GM12872 (cell line): ENCODE measurements around the gene SNTG2.

Experiments
- TF ChIP-seq, protein P1 (sequence below): IDR thresholded peaks from 3 replicates; pipeline ENCODE4 v1.5.1; 2011; ENCODE audit warnings: low read depth, mild to moderate bottlenecking, low read length, moderate library complexity; ENCODE audit not compliant: insufficient read depth

SNTG2 gene

DNA sequence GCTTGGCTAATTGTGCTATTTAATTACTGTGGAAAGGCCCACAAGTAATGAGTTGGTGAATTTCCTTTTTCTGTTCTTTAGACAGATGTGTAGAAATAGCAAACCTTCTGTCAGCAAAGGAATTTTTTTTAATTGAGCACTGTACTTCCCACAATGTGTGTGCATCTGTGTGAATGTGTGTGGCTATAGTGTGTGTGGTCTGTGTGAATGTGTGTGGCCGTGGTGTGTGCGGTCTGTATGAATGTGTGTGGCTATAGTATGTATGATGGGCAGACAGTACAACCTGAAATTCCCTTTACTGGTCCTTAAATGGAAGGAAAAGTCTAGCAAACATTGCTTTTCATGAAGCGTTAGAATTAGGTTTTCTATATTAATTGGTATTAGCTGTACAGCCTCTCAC lies 259.1 kb downstream of the SNTG2 start:
- TF ChIP-seq, protein P1, sequence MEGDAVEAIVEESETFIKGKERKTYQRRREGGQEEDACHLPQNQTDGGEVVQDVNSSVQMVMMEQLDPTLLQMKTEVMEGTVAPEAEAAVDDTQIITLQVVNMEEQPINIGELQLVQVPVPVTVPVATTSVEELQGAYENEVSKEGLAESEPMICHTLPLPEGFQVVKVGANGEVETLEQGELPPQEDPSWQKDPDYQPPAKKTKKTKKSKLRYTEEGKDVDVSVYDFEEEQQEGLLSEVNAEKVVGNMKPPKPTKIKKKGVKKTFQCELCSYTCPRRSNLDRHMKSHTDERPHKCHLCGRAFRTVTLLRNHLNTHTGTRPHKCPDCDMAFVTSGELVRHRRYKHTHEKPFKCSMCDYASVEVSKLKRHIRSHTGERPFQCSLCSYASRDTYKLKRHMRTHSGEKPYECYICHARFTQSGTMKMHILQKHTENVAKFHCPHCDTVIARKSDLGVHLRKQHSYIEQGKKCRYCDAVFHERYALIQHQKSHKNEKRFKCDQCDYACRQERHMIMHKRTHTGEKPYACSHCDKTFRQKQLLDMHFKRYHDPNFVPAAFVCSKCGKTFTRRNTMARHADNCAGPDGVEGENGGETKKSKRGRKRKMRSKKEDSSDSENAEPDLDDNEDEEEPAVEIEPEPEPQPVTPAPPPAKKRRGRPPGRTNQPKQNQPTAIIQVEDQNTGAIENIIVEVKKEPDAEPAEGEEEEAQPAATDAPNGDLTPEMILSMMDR = no peak

DNA sequence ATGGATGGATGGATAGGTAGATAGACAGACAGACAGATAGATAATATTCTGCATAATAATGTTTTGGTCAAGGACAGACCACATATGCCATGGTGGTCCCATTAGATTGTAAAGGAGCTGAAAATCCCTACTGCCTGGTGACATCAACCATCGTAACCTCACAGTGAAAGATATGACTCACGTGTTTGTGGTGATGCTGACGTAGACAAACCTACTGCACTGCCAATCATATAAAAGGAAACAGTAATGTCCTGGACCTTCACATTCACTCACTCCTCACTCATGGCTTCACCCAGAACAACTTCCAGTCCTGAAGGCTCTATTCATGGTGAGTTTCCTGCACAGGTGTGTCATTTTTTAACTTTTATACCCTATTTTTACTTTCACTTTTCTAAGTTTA lies 259.7 kb downstream of the SNTG2 start:
- TF ChIP-seq, protein P1 = no peak

DNA sequence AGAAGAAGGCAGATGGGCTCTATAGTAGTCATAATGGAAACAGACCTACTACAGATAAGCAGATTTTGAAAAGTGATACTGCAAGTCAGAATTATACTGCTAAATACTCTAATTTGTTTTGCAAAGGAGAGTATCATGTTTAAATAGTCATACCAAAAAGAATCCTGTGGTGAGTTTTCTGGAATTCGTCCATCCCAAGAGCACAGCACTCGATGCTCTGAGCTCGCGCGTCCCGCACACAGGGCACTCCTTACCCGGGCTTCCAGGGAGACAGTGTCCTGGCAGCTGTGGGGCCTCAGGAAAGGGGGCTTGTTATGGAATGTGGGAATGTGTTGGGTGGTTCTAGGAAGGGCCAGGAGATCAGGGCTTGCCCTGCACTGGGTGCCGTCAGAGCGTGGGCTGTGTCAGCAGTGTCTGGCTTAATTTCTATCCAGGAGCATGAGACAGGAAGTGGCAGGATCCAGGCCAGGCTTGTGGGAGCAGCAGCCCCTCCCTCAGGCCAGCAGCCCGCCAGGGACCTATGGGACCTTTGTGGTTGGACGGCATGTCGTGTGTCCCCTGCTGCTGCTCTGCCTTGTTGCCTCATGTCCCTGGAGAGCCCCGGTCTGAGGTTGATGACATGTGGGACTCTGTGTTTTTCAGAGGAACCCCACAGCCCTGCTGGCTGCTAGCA lies 269.4 kb downstream of the SNTG2 start:
- TF ChIP-seq, protein P1 = no peak

DNA sequence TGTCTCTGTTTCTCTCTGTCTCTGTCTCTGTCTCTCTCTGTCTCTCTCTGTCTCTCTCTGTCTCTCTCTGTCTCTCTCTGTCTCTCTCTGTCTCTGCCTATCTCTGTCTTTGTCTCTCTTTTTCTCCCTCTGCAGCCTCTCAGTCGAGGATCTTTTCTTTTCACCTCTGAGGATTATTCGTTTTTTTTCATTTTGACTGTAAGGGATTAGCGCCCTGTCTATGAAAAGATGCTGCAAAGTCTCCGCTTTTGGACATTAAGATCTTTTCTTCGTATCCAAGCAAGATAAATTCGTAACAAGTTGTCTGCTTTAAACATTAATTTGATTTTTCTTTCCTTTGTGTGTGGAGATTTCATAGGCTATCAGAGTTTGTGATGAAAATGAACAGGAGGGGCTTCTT lies 271.4 kb downstream of the SNTG2 start:
- TF ChIP-seq, protein P1 = no peak

DNA sequence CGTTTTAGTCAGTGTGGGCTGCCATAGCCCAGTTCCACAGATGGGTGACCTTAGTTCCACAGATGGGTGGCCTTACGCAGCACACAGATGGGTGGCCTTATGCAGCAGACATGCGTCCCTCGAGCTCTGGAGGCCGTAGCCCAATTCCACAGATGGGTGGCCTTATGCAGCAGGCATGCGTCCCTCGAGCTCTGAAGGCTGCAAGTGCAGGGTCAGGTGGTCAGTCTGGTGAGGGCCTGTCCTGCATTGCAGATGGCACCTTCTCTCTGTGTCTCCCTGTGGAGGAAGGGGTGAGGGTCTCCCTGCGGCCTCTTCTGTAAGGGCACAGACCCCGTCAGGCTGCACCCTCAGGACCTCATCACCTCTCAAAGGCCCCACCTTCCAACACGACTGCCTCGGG lies 273.1 kb downstream of the SNTG2 start:
- TF ChIP-seq, protein P1 = no peak

DNA sequence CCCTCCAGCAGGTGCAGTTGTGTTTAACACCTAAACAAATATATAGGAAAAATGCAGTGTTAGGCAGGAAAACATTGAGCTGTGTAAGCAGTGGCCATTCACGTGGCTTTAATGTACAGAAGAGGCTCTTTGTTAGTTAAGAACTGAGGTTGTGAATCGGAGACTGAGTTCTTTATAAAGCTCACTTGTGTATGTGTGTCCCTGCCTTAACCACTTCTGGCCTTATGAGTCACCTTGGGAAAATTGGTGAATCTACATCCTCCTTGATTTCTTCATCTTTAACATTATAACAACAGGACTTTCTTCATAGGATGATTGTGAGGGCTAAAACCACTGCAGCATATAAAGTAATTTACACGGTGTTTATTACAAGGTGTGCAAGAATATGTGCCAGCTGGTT lies 274.3 kb downstream of the SNTG2 start:
- TF ChIP-seq, protein P1 = no peak

DNA sequence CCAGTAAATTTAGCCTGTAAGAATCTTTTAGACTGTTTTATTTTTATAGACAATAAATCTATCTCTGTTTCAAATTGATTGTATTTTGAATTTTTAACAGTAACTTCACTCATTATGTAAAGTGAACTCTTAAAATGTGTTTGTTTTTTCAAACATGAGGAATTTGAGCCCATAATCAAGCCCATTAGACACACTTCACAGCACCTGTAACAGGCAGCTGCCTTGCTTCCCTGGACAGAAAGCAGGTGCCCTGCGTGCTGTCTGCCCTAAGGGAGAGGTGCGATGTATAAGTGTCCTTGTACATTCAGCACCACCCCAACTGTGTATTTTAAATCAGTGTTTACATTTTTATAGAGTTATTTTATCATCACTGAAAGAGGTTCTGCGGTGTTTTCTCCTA lies 276.1 kb downstream of the SNTG2 start:
- TF ChIP-seq, protein P1 = no peak
